GM21529 (cell line): ENCODE data around the gene DIAPH2.

ENCODE experiments used
- ATAC-seq: cut with Tn5 transposase; IDR thresholded peaks from one replicate; pipeline ENCODE4 v1.9.1; 2021; ENCODE audit not compliant: unreplicated experiment

Gene DIAPH2

GRCh38 chrX:97628326-97628725 is 943.7 kb downstream of the DIAPH2 start:
- ATAC-seq: no peak

- ATAC-seq: no peak
Observed at GRCh38 chrX:97628807-97629596, 944.4 kb downstream of the DIAPH2 start.

DNA sequence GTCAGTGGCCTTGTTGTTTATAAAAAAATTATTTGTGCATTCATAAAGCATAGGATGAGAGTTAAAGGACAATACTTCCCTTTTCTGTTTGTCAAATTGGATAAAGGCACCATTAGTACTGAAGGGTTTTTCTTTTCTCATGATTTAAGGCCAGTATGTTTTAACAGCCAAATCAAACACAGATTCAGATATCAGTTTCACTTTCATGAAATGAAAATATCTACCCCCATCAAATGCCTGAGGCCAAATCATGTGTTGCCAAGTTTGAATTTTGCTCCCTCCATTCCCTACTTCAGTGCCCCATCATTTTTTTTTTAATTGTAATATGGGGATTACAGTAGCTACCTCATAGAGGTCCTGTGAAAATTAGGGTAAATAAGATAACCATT is 944.9 kb downstream of the DIAPH2 start:
- ATAC-seq: no peak

- ATAC-seq: no peak
Observed at GRCh38 chrX:97633798-97634197, 949.2 kb downstream of the DIAPH2 start.

DNA sequence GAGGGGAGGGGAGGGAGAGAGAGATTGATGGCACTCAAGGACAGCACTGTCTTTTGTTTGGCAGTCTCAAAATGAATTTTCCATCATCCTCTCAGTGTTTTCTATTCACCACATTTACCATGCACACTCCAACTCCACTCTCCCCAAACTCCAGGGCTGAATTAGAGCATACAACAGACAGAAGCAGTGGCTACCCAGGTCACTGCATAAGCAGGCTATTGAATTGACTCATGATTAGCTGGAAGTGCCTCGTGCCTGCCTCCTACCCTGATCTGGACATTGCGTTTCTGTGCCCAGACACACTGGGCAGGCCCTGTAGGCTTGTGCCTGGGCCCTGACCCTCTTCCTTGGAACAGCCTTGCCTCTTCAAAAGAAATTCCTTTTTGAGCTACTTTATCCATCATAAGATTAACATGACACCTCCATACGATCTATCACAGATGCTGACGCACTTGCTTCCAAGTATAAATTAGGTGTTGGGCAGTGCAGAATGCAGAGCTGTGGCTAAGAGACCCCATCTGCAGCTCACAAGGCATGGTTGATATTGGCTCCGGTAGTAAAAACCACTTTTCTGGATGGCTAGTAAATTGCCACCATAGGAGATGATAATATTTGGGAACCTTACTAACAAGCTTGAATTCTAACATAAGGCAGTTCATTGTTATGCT is 952.0 kb downstream of the DIAPH2 start:
- no peak for ATAC-seq

GRCh38 chrX:97637289-97637688 is 952.6 kb downstream of the DIAPH2 start:
- ATAC-seq: no peak

DNA sequence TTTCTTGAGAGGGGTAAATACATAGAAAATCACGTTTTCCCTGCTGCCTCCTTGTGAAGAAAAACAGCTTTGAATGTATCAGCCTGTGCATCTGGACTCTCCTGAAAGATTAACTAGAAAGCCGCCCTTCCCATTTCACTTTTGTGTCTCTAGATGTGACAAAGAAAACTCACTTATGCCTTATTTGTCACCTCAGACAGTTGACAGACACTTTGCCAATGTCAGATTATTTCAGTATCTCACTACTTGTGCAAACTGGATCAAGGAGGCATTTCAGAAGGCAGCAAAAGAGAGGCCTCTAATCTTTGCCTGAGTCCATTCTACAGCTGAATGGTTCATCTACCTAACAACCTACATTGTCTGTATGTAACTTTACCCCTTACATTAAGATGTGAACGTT is 954.0 kb downstream of the DIAPH2 start:
- ATAC-seq: no peak

DNA sequence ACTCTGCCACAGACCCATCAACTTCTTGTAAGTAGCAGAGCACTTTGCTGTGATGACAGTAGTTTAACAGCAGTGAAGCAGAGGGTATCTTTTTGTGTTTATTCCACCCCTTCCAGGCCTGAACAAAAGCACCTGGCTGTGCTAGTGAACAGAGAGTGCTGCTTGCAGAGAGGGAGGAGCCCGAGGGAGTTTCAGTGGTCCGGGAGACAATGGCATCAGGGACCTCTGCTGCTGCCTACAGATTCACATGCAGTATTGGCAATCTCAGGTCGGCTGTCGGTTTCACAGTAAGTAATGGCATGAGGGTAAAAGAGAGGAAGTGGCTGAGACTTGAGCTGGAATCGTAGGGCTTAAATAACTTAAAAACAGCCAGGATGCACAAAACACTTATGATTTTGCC is 954.9 kb downstream of the DIAPH2 start:
- no peak for ATAC-seq
